Measurements from ENCODE around the gene ADIPOQ. TPM values are rescaled to one million over a fixed set of nuclear protein-coding genes. Genes with fewer than 3 reads are reported as not detected.
"Not testable (repeated sequence)": the region's sequence is repeated elsewhere in the genome, so short reads cannot be mapped to it uniquely, and the experiment has no call there.

The ADIPOQ gene
- total RNA-seq, 8 experiments from 2014 or later = 0.15 to 0.28 TPM; not detected in 6

DNA sequence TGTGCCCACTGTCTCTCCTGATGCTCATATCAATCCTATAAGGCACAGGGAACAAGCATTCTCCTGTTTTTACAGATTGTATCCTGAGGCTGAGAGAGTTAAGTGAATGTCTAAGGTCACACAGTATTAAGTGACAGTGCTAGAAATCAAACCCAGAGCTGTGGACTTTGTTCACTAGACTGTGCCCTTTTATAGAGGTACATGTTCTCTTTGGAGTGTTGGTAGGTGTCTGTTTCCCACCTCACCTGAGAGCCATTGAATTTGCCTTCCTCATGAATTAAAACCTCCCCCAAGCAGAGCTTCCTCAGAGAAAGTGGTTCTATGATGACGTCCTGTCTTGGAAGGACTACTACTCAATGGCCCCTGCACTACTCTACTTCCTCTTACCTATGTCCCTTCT is 12.4 kb downstream of the ADIPOQ start:
- Histone ChIP-seq H3K27ac (no peak overlapping the region), H3K4me3 (no peak overlapping the region), H3K4me1 (replicated peaks in 1 of 2) (no peaks in the 10 kb centered on the region)
- no peak for ATAC-seq (replicated peaks in 6 of 8)
- in situ Hi-C loops (cut with MboI; ENCODE audit: low pct_unique_long_range_greater_than_20kb in 2 of 9, low sequenced_read_pairs in 9 of 9, unreplicated experiment in 9 of 9) = loop anchor here in 2 of 9 experiments (25.0 kb wide), 2 partner anchors 307 to 832 kb away; no protein-coding TSS in a partner anchor
- 0% methylated on average over 1 of the region's 1 CpG; no CpG with 5 or more reads in 5 of the 10 experiments for WGBS, 10 experiments

DNA sequence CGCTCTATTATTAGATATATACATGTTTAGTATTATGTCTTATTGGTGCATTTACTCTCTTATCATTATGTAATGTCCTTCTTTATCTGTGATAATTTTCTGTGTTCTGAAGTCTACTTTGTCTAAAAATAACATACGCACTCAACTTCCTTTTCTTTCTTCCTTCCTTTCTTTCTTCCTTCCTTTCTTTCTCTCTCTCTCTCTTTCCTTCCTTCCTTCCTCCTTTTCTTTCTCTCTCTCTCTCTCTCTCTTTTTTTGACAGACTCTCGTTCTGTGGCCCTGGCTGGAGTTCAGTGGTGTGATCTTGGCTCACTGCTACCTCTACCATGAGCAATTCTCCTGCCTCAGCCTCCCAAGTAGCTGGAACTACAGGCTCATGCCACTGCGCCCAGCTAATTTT is 15.2 kb downstream of the ADIPOQ start:
- ATAC-seq (replicated peaks in 6 of 8) = no peak
- Histone ChIP-seq H3K27ac (no peak overlapping the region), H3K4me3 (no peak overlapping the region), H3K4me1 (replicated peaks in 1 of 2) (no peaks in the 10 kb centered on the region)
- in situ Hi-C loops (cut with MboI; ENCODE audit: low pct_unique_long_range_greater_than_20kb in 2 of 9, low sequenced_read_pairs in 9 of 9, unreplicated experiment in 9 of 9) = loop anchor here in 2 of 9 experiments (25.0 kb wide), 2 partner anchors 305 to 830 kb away; no protein-coding TSS in a partner anchor
- WGBS, 10 experiments = 57 to 100% (median 85%) methylated on average over 2 to 4 of the region's 4 CpGs

DNA sequence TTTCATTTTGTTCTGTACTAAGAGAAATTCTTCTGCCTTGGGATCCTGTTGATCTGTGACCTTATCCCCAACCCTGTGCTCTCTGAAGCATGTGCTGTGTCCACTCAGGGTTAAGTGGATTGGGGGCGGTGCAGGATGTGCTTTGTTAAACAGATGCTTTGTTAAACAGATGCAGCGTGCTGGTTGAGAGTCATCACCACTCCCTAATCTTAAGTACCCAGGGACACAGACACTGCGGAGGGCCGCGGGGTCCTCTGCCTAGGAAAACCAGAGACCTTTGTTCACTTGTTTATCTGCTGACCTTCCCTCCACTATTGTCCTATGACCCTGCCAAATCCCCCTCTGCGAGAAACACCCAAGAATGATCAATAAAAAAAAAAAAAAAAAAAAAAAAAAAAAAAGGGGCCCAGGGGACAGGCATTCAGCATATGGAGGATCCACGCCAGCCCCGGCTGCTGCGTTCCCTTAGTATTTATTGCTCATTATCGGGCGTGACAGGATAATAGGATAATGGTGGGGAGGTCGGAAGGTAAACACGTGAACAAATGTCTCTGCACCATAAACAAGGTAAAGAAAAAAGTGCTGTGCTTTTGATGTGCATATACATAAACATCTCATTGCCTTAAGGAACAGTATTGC is 22.8 kb downstream of the ADIPOQ start:
- in situ Hi-C loops (cut with MboI; ENCODE audit: low pct_unique_long_range_greater_than_20kb in 2 of 9, low sequenced_read_pairs in 9 of 9, unreplicated experiment in 9 of 9) = loop anchor here in 2 of 9 experiments (25.0 kb wide), 2 partner anchors 297 to 822 kb away; no protein-coding TSS in a partner anchor
- not testable (repeated sequence) for H3K4me3 ChIP-seq; H3K4me1 ChIP-seq (replicated peaks in 1 of 2); H3K27ac ChIP-seq
- peak; percentile 44 to 88 (median 82) for ATAC-seq (replicated peaks in 6 of 8)
- WGBS, 10 experiments = no CpG with 5 or more reads among the region's 13 CpGs

DNA sequence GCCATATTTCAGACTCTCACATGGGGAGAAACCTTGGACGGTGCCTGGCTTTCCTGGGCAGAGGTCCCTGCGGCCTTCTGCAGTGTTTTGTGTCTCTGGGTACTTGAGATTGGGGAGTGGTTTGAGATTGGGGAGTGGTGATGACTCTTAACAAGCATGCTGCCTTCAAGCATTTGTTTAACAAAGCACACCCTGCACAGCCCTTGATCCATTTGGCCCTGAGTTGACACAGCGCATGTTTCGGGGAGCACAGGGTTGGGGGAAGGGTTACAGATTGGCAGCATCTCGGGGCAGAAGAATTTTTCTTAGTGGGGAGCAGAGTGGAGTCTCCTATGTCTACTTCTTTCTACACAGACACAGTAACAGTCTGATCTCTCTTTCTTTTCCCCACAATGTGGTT is 23.6 kb downstream of the ADIPOQ start:
- H3K27ac ChIP-seq; ATAC-seq (replicated peaks in 6 of 8); H3K4me3 ChIP-seq; H3K4me1 ChIP-seq (replicated peaks in 1 of 2): not testable (repeated sequence)
- in situ Hi-C loops (cut with MboI; ENCODE audit: low pct_unique_long_range_greater_than_20kb in 2 of 9, low sequenced_read_pairs in 9 of 9, unreplicated experiment in 9 of 9) = loop anchor here in 2 of 9 experiments (25.0 kb wide), 2 partner anchors 296 to 821 kb away; no protein-coding TSS in a partner anchor
- WGBS, 10 experiments = no CpG with 5 or more reads among the region's 5 CpGs

DNA sequence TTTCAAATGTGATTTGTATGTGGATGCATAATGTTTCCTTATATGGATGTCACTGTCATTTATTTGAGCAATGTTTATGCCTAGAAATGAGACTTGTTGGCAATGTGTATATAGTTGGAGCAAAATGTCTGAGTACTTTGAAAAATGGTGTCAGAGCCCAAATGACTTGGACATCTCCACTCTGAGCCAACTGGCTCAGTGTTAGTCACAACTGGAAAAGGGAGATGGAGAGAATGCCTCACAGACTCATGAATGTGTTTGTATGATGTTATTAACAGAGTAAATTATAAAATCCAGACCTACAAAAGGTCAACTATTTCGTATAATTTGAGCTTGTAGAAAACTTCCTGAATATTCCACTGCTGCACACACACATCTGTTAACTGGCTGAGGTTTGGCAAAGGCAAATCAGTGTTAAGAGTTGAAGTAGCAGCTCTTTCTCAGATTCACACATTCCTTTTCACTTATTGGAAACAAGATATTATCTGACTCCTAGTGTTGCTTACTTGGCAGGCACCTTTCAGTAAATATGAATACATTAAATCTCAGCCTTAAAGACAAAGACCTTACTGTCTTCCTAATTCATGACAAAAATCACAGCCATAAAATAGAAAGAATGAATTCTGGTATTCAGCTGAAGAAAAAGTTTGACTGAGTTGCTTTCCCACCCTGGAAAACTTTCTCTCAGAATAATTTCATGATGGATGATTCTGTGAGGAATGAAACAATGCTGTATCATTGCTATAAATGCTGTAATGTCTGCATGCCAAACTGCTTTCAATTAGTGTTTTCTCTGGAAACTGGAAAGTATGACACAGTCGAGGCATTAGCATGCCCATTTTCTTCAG is 27.0 kb downstream of the ADIPOQ start:
- 0 to 61% (median 17%) methylated on average over 1 to 2 of the region's 2 CpGs; no CpG with 5 or more reads in 3 of the 10 experiments for WGBS, 10 experiments
- peak in 2 of 8 experiments; percentile 48 to 72 for ATAC-seq (replicated peaks in 6 of 8)
- Histone ChIP-seq H3K27ac (no peak overlapping the region), H3K4me1 (replicated peaks in 1 of 2) (no peaks in the 10 kb centered on the region), H3K4me3 (no peak overlapping the region)
- in situ Hi-C loops (cut with MboI; ENCODE audit: low pct_unique_long_range_greater_than_20kb in 2 of 9, low sequenced_read_pairs in 9 of 9, unreplicated experiment in 9 of 9) = loop anchor here in 2 of 9 experiments (25.0 kb wide), 2 partner anchors 293 to 818 kb away; no protein-coding TSS in a partner anchor

DNA sequence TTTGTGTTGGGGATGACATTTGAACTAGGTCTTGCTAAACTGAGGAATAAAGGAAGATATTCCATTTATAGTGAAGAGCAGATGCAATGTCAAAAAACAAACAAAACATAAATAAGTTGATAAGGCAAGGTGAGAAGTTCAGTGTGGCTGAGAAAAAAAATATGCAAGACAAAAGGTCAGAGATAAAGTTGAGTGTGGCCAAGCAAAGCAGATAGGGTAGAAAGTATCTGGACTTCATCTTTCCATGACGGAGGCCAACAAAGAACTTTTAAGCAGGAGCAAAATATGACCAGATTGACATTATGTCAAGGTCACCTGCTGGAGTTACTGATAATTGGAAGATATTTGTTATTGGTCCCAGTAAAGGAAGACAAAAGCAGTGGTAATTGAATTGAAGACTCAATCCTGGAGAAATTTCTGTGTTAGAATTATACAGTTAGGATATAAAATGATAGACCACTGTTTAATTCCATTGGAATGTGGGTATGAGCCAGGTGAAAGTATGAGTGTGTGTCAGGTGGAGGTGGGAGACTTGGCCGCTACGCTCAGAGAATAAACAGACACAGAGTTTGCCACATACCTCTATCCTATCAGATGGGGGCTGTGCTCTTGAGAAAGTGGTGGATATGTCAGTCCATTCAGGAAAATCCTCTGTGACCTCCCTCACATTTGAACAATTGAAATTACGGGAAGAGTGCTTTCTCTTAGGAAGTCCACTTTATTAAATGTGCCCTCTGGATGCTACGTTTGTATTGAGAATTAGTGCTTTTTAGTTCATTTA is 28.1 kb downstream of the ADIPOQ start:
- in situ Hi-C loops (cut with MboI; ENCODE audit: low pct_unique_long_range_greater_than_20kb in 2 of 9, low sequenced_read_pairs in 9 of 9, unreplicated experiment in 9 of 9) = loop anchor here in 2 of 9 experiments (25.0 kb wide), 2 partner anchors 292 to 817 kb away; no protein-coding TSS in a partner anchor
- Histone ChIP-seq H3K4me3 (no peak overlapping the region), H3K4me1 (replicated peaks in 1 of 2) (no peaks in the 10 kb centered on the region), H3K27ac (no peak overlapping the region)
- ATAC-seq (replicated peaks in 6 of 8) = no peak
- 50 to 100% (median 91%) methylated on average over 1 to 5 of the region's 5 CpGs for WGBS, 10 experiments

DNA sequence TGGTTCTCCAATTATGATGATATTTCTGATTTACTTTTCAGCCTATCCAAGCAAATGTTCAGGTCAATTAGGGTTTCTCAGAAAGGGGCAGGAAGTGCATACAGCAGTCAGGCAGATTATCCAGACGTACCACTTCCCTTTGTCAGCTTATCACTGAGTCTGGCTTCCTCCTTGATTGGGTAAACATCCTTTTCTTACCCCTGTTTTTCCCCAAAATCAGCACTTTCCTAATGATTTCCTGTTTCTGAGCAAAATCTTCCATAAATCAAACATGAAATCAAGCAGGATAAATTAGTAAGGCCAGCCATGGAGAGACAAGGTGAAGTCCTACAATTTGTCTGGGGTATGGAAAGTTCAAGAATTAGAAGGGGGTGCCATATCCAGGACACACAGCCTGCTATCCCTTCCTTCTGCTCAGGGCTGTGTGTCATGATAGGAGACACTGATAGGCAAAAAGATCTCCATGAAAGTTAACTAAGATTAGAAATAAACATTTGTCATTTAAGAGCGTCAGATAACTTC is 29.0 kb downstream of the ADIPOQ start:
- Histone ChIP-seq H3K4me1 (replicated peaks in 1 of 2) (no peaks in the 10 kb centered on the region), H3K27ac (no peak overlapping the region), H3K4me3 (no peak overlapping the region)
- no peak for ATAC-seq (replicated peaks in 6 of 8)
- 25 to 86% (median 70%) methylated on average over 1 to 2 of the region's 2 CpGs; no CpG with 5 or more reads in 1 of the 10 experiments for WGBS, 10 experiments
- in situ Hi-C loops (cut with MboI; ENCODE audit: low pct_unique_long_range_greater_than_20kb in 2 of 9, low sequenced_read_pairs in 9 of 9, unreplicated experiment in 9 of 9) = loop anchor here in 2 of 9 experiments (25.0 kb wide), 2 partner anchors 291 to 816 kb away; no protein-coding TSS in a partner anchor

DNA sequence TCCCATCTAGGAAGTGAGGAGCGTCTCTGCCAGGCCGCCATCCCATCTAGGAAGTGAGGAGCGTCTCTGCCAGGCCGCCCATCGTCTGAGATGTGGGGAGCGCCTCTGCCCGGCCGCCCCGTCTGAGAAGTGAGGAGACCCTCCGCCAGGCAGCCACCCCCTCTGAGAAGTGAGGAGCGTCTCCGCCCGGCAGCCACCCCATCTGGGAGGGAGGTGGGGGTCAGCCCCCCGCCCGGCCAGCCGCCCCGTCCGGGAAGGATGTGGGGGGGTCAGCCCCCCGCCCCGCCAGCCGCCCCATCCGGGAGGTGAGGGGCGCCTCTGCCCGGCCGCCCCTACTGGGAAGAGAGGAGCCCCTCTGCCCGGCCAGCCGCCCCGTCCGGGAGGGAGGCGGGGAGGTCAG is 31.3 kb downstream of the ADIPOQ start:
- not testable (repeated sequence) for H3K27ac ChIP-seq; H3K4me1 ChIP-seq (replicated peaks in 1 of 2); H3K4me3 ChIP-seq; ATAC-seq (replicated peaks in 6 of 8)
- WGBS, 10 experiments = no CpG with 5 or more reads among the region's 30 CpGs
- in situ Hi-C loops (cut with MboI; ENCODE audit: low pct_unique_long_range_greater_than_20kb in 2 of 9, low sequenced_read_pairs in 9 of 9, unreplicated experiment in 9 of 9) = loop anchor here in 2 of 9 experiments (25.0 kb wide), 2 partner anchors 289 to 814 kb away; no protein-coding TSS in a partner anchor

DNA sequence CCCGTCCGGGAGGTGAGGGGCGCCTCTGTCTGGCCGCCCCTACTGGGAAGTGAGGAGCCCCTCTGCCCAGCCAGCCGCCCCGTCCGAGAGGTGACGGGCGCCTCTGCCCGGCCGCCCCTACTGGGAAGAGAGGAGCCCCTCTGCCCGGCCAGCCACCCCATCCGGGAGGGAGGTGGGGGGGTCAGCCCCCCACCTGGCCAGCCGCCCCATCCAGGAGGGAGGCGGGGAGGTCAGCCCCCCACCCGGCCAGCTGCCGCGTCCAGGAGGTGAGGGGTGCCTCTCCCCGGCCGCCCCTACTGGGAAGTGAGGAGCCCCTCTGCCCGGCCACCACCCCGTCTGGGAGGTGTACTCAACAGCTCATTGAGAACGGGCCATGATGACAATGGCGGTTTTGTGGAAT is 31.7 kb downstream of the ADIPOQ start:
- ATAC-seq (replicated peaks in 6 of 8); H3K4me3 ChIP-seq; H3K27ac ChIP-seq; H3K4me1 ChIP-seq (replicated peaks in 1 of 2): not testable (repeated sequence)
- in situ Hi-C loops (cut with MboI; ENCODE audit: low pct_unique_long_range_greater_than_20kb in 2 of 9, low sequenced_read_pairs in 9 of 9, unreplicated experiment in 9 of 9) = loop anchor here in 2 of 9 experiments (25.0 kb wide), 2 partner anchors 288 to 813 kb away; no protein-coding TSS in a partner anchor
- WGBS, 10 experiments = no CpG with 5 or more reads among the region's 24 CpGs

DNA sequence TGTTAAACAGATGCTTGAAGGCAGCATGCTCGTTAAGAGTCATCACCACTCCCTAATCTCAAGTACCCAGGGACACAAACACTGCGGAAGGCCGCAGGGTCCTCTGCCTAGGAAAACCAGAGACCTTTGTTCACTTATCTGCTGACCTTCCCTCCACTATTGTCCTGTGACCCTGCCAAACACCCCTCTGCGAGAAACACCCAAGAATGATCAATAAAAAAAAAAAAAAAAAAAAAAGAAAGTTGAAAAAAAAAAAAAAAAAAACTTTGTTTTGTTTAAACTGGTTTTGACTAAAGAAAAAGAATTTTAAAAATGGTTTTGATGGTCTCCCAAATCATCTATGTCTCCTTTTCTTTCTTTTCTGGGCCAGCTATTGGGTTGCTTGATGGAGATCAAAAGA is 32.3 kb downstream of the ADIPOQ start:
- in situ Hi-C loops (cut with MboI; ENCODE audit: low pct_unique_long_range_greater_than_20kb in 2 of 9, low sequenced_read_pairs in 9 of 9, unreplicated experiment in 9 of 9) = loop anchor here in 2 of 9 experiments (25.0 kb wide), 2 partner anchors 287 to 812 kb away; no protein-coding TSS in a partner anchor
- ATAC-seq (replicated peaks in 6 of 8); H3K4me1 ChIP-seq (replicated peaks in 1 of 2); H3K4me3 ChIP-seq; H3K27ac ChIP-seq: not testable (repeated sequence)
- WGBS, 10 experiments = 67 to 80% methylated on average over 1 of the region's 4 CpGs; no CpG with 5 or more reads in 8 of the 10 experiments

DNA sequence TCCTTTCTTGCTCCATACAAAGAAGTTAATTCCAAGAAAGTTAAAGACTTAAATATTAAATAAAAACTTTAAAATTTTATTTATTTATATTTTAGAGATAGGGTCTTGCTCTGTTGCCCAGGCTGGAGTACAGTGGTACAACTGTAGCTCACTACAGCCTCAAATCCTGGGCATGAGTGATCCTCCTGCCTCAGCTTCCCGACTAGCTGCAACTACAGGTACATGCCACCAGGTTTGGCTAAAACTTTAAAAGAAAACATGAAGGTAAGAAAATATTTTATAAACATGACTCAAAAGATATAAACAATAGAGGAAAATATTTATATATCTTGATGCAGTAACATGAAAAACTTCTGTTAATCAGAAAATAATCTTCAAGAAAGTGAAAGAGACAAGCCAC is 33.2 kb downstream of the ADIPOQ start:
- ATAC-seq (replicated peaks in 6 of 8) = no peak
- in situ Hi-C loops (cut with MboI; ENCODE audit: low pct_unique_long_range_greater_than_20kb in 2 of 9, low sequenced_read_pairs in 9 of 9, unreplicated experiment in 9 of 9) = no loop called here
- no peak overlapping the region for H3K4me3 ChIP-seq
- H3K4me1 ChIP-seq (replicated peaks in 1 of 2) = no peaks in the 10 kb centered on the region
- no peak overlapping the region for H3K27ac ChIP-seq
- 0 to 35% (median 18%) methylated on average over 1 of the region's 1 CpG; no CpG with 5 or more reads in 4 of the 10 experiments for WGBS, 10 experiments

DNA sequence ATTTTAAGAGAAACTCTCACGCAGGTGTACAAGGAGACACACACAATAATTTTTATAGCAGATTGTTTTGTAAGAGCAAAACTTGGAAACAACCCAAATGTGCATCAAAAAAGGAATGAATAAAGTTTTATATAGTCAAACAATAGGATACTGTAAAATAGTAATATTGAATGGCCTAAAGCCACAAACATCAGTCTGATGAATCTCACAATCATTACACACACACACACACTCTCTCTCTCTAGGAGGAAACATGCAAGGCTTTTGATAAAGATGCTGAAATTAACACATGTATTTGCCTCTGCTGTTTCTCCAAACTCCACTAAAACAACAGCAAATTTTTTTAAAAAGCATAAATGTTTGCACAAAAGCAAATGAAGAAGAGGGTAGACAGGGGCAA is 37.3 kb downstream of the ADIPOQ start:
- H3K27ac ChIP-seq = no peak overlapping the region
- WGBS, 10 experiments = 90 to 100% (median 100%) methylated on average over 1 of the region's 1 CpG; no CpG with 5 or more reads in 2 of the 10 experiments
- in situ Hi-C loops (cut with MboI; ENCODE audit: low pct_unique_long_range_greater_than_20kb in 2 of 9, low sequenced_read_pairs in 9 of 9, unreplicated experiment in 9 of 9) = no loop called here
- H3K4me1 ChIP-seq (replicated peaks in 1 of 2) = no peaks in the 10 kb centered on the region
- no peak overlapping the region for H3K4me3 ChIP-seq
- ATAC-seq (replicated peaks in 6 of 8) = no peak
